Measurements from ENCODE around the gene WNT11. TPM values are rescaled to one million over a fixed set of nuclear protein-coding genes. Genes with fewer than 3 reads are reported as not detected.

The WNT11 gene
- total and polyA plus RNA-seq, 2 of the 13 experiments (the other 11 are each of a cell fraction or from before 2014, with no cell fraction given), result 0.34 to 0.66 TPM

GRCh38 chr11:76208438-76209374 lies 2.4 kb upstream of the WNT11 start (continued):
- TF ChIP-seq MTERF4 (CRISPR knock-in tag; IDR thresholded peaks at IDR 0.05) (no peak), IRF1 (CRISPR knock-in tag; IDR thresholded peaks at IDR 0.05; ENCODE audit: low read depth) (no peak), MTF2 (CRISPR knock-in tag; IDR thresholded peaks at IDR 0.05; ENCODE audit: borderline replicate concordance) (no peak), ZNF704 (CRISPR knock-in tag; IDR thresholded peaks at IDR 0.05; ENCODE audit: borderline replicate concordance) (no peak), ZNF883 (CRISPR knock-in tag; IDR thresholded peaks at IDR 0.05; ENCODE audit: not compliant biosample characterization) (peak; percentile 28), MYC (CRISPR knock-in tag; IDR thresholded peaks at IDR 0.05; ENCODE audit: borderline replicate concordance) (peak; percentile 85; the same call in 1 of the 2 replicates), FOSL1 (CRISPR knock-in tag; IDR thresholded peaks at IDR 0.05; ENCODE audit: borderline replicate concordance) (no peak), TERF1 (CRISPR knock-in tag; IDR thresholded peaks at IDR 0.05) (no peak), SNAPC2 (CRISPR knock-in tag; IDR thresholded peaks at IDR 0.05) (no peak), GABPA (IDR thresholded peaks at IDR 0.05; ENCODE audit: low read depth, low read length) (no peak), GABPA (CRISPR knock-in tag; IDR thresholded peaks at IDR 0.05; ENCODE audit: low read depth) (no peak), ZNF142 (CRISPR knock-in tag; IDR thresholded peaks at IDR 0.05) (no peak), FUBP1 (CRISPR knock-in tag; IDR thresholded peaks at IDR 0.05; ENCODE audit: borderline replicate concordance) (no peak)
- TF ChIP-seq, protein P1, sequence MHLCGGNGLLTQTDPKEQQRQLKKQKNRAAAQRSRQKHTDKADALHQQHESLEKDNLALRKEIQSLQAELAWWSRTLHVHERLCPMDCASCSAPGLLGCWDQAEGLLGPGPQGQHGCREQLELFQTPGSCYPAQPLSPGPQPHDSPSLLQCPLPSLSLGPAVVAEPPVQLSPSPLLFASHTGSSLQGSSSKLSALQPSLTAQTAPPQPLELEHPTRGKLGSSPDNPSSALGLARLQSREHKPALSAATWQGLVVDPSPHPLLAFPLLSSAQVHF (CRISPR knock-in tag; IDR thresholded peaks at IDR 0.05), result no peak
